ENCODE data around the gene SCN5A. TPM values are rescaled to one million over a fixed set of nuclear protein-coding genes. Genes with fewer than 3 reads are reported as not detected.

SCN5A gene
- total and polyA plus RNA-seq, 2 of the 8 experiments (the other 6 are each of a cell fraction or from before 2014, with no cell fraction given): 4.8 to 11.4 TPM

GRCh38 chr3:38616658-38617057, 32.8 kb downstream of the SCN5A start (continued):
- TF ChIP-seq BRCA1 (IDR thresholded peaks at IDR 0.05; ENCODE audit: low read depth, low read length) (no peak), HDAC6 (IDR thresholded peaks at IDR 0.05; ENCODE audit: low read depth, low read length) (no peak)
